ENCODE measurements around the gene NR2C1.

Gene NR2C1

GRCh38 chr12:95072900-95073697 is at the start of gene NR2C1:
TSS of gene NR2C1 (minus strand) at chr12:95073618. CDS start at chr12:95067384, 6,234 bp downstream.
- no peaks in the 10 kb centered on the region for H3K36me3 ChIP-seq (ENCODE audit: control insufficient read depth, insufficient read depth, low read length, severe bottlenecking)

GRCh38 chr12:95118788-95119179 is 45.4 kb upstream of the NR2C1 start:
- H3K9me3 ChIP-seq (ENCODE audit: control insufficient read depth, low read length) = no peaks in the 10 kb centered on the region
- H3K9ac ChIP-seq (ENCODE audit: low read length) = peak overlapping the region; percentile 16
- H3K4me1 ChIP-seq (ENCODE audit: control insufficient read depth, insufficient read depth, low read length) = peaks cover 28% of the 10 kb centered on the region
- no peak overlapping the region for H3K4me3 ChIP-seq (ENCODE audit: low read length)
- peak; percentile 54 for DNase-seq (ENCODE audit: low read depth)
- H3K36me3 ChIP-seq (ENCODE audit: control insufficient read depth, insufficient read depth, low read length, severe bottlenecking) = no peaks in the 10 kb centered on the region
- H3K27me3 ChIP-seq (replicated peaks; ENCODE audit: control insufficient read depth, insufficient read depth, low read length) = no peaks in the 10 kb centered on the region

More at GRCh38 chr12:95072900-95073697, at the start of gene NR2C1:
- DNase-seq (ENCODE audit: low read depth) = peak; percentile 97
- Histone ChIP-seq H3K9me3 (ENCODE audit: control insufficient read depth, low read length) (no peaks in the 10 kb centered on the region), H3K27me3 (replicated peaks; ENCODE audit: control insufficient read depth, insufficient read depth, low read length) (no peaks in the 10 kb centered on the region), H3K4me1 (ENCODE audit: control insufficient read depth, insufficient read depth, low read length) (peaks cover 23% of the 10 kb centered on the region), H3K9ac (ENCODE audit: low read length) (peak within 1 kb of the TSS; percentile 97), H3K4me3 (ENCODE audit: low read length) (peak within 1 kb of the TSS; percentile 98)

- Histone ChIP-seq H3K4me1 (ENCODE audit: control insufficient read depth, insufficient read depth, low read length) (peaks cover 28% of the 10 kb centered on the region), H3K9me3 (ENCODE audit: control insufficient read depth, low read length) (no peaks in the 10 kb centered on the region), H3K9ac (ENCODE audit: low read length) (peak overlapping the region; percentile 34), H3K27me3 (replicated peaks; ENCODE audit: control insufficient read depth, insufficient read depth, low read length) (no peaks in the 10 kb centered on the region), H3K4me3 (ENCODE audit: low read length) (no peak overlapping the region), H3K36me3 (ENCODE audit: control insufficient read depth, insufficient read depth, low read length, severe bottlenecking) (no peaks in the 10 kb centered on the region)
- peak; percentile 75 for DNase-seq (ENCODE audit: low read depth)
Measured at GRCh38 chr12:95118138-95118787, 44.8 kb upstream of the NR2C1 start.

- H3K9ac ChIP-seq (ENCODE audit: low read length) = no peak overlapping the region
- peaks cover 28% of the 10 kb centered on the region for H3K4me1 ChIP-seq (ENCODE audit: control insufficient read depth, insufficient read depth, low read length)
- no peak overlapping the region for H3K4me3 ChIP-seq (ENCODE audit: low read length)
- H3K27me3 ChIP-seq (replicated peaks; ENCODE audit: control insufficient read depth, insufficient read depth, low read length) = no peaks in the 10 kb centered on the region
- peak; percentile 80 for DNase-seq (ENCODE audit: low read depth)
- H3K9me3 ChIP-seq (ENCODE audit: control insufficient read depth, low read length) = no peaks in the 10 kb centered on the region
- H3K36me3 ChIP-seq (ENCODE audit: control insufficient read depth, insufficient read depth, low read length, severe bottlenecking) = peaks cover 4% of the 10 kb centered on the region
Measured at GRCh38 chr12:95117178-95117599, 43.8 kb upstream of the NR2C1 start.

- no peaks in the 10 kb centered on the region for H3K27me3 ChIP-seq (replicated peaks; ENCODE audit: control insufficient read depth, insufficient read depth, low read length)
- H3K4me3 ChIP-seq (ENCODE audit: low read length) = no peak overlapping the region
- H3K9me3 ChIP-seq (ENCODE audit: control insufficient read depth, low read length) = no peaks in the 10 kb centered on the region
- DNase-seq (ENCODE audit: low read depth) = no peak
- peaks cover 28% of the 10 kb centered on the region for H3K4me1 ChIP-seq (ENCODE audit: control insufficient read depth, insufficient read depth, low read length)
- peak overlapping the region; percentile 20 for H3K9ac ChIP-seq (ENCODE audit: low read length)
- H3K36me3 ChIP-seq (ENCODE audit: control insufficient read depth, insufficient read depth, low read length, severe bottlenecking) = peaks cover 4% of the 10 kb centered on the region
Measured at GRCh38 chr12:95116773-95117172, 43.4 kb upstream of the NR2C1 start.

GRCh38 chr12:95116341-95116740 is 42.9 kb upstream of the NR2C1 start:
- DNase-seq (ENCODE audit: low read depth) = no peak
- Histone ChIP-seq H3K9me3 (ENCODE audit: control insufficient read depth, low read length) (no peaks in the 10 kb centered on the region), H3K4me3 (ENCODE audit: low read length) (no peak overlapping the region), H3K27me3 (replicated peaks; ENCODE audit: control insufficient read depth, insufficient read depth, low read length) (no peaks in the 10 kb centered on the region), H3K36me3 (ENCODE audit: control insufficient read depth, insufficient read depth, low read length, severe bottlenecking) (peaks cover 4% of the 10 kb centered on the region), H3K4me1 (ENCODE audit: control insufficient read depth, insufficient read depth, low read length) (peaks cover 28% of the 10 kb centered on the region), H3K9ac (ENCODE audit: low read length) (peak overlapping the region; percentile 20)

GRCh38 chr12:95115641-95116040 is 42.2 kb upstream of the NR2C1 start:
- H3K36me3 ChIP-seq (ENCODE audit: control insufficient read depth, insufficient read depth, low read length, severe bottlenecking) = peaks cover 8% of the 10 kb centered on the region
- peaks cover 28% of the 10 kb centered on the region for H3K4me1 ChIP-seq (ENCODE audit: control insufficient read depth, insufficient read depth, low read length)
- H3K4me3 ChIP-seq (ENCODE audit: low read length) = no peak overlapping the region
- no peak overlapping the region for H3K9ac ChIP-seq (ENCODE audit: low read length)
- H3K9me3 ChIP-seq (ENCODE audit: control insufficient read depth, low read length) = no peaks in the 10 kb centered on the region
- no peaks in the 10 kb centered on the region for H3K27me3 ChIP-seq (replicated peaks; ENCODE audit: control insufficient read depth, insufficient read depth, low read length)
- no peak for DNase-seq (ENCODE audit: low read depth)

GRCh38 chr12:95114766-95115405 is 41.5 kb upstream of the NR2C1 start:
- H3K4me1 ChIP-seq (ENCODE audit: control insufficient read depth, insufficient read depth, low read length) = peaks cover 28% of the 10 kb centered on the region
- no peak for DNase-seq (ENCODE audit: low read depth)
- no peaks in the 10 kb centered on the region for H3K9me3 ChIP-seq (ENCODE audit: control insufficient read depth, low read length)
- H3K27me3 ChIP-seq (replicated peaks; ENCODE audit: control insufficient read depth, insufficient read depth, low read length) = no peaks in the 10 kb centered on the region
- H3K4me3 ChIP-seq (ENCODE audit: low read length) = no peak overlapping the region
- H3K36me3 ChIP-seq (ENCODE audit: control insufficient read depth, insufficient read depth, low read length, severe bottlenecking) = peaks cover 8% of the 10 kb centered on the region
- H3K9ac ChIP-seq (ENCODE audit: low read length) = no peak overlapping the region

- DNase-seq (ENCODE audit: low read depth) = no peak
- Histone ChIP-seq H3K27me3 (replicated peaks; ENCODE audit: control insufficient read depth, insufficient read depth, low read length) (no peaks in the 10 kb centered on the region), H3K36me3 (ENCODE audit: control insufficient read depth, insufficient read depth, low read length, severe bottlenecking) (peaks cover 13% of the 10 kb centered on the region), H3K9me3 (ENCODE audit: control insufficient read depth, low read length) (no peaks in the 10 kb centered on the region), H3K4me1 (ENCODE audit: control insufficient read depth, insufficient read depth, low read length) (peaks cover 11% of the 10 kb centered on the region), H3K4me3 (ENCODE audit: low read length) (no peak overlapping the region), H3K9ac (ENCODE audit: low read length) (no peak overlapping the region)
Measured at GRCh38 chr12:95107362-95107761, 33.9 kb upstream of the NR2C1 start.

- Histone ChIP-seq H3K27me3 (replicated peaks; ENCODE audit: control insufficient read depth, insufficient read depth, low read length) (no peaks in the 10 kb centered on the region), H3K36me3 (ENCODE audit: control insufficient read depth, insufficient read depth, low read length, severe bottlenecking) (peaks cover 10% of the 10 kb centered on the region), H3K4me1 (ENCODE audit: control insufficient read depth, insufficient read depth, low read length) (peaks cover 11% of the 10 kb centered on the region)
Measured at GRCh38 chr12:95105540-95105939, 32.1 kb upstream of the NR2C1 start.

GRCh38 chr12:95104919-95105452 is 31.6 kb upstream of the NR2C1 start:
- H3K36me3 ChIP-seq (ENCODE audit: control insufficient read depth, insufficient read depth, low read length, severe bottlenecking) = peaks cover 10% of the 10 kb centered on the region
- DNase-seq (ENCODE audit: low read depth) = no peak
- H3K27me3 ChIP-seq (replicated peaks; ENCODE audit: control insufficient read depth, insufficient read depth, low read length) = no peaks in the 10 kb centered on the region
- H3K4me3 ChIP-seq (ENCODE audit: low read length) = no peak overlapping the region
- no peak overlapping the region for H3K9ac ChIP-seq (ENCODE audit: low read length)
- peaks cover 11% of the 10 kb centered on the region for H3K4me1 ChIP-seq (ENCODE audit: control insufficient read depth, insufficient read depth, low read length)
- H3K9me3 ChIP-seq (ENCODE audit: control insufficient read depth, low read length) = no peaks in the 10 kb centered on the region

More at GRCh38 chr12:95105540-95105939, 32.1 kb upstream of the NR2C1 start:
- Histone ChIP-seq H3K9ac (ENCODE audit: low read length) (no peak overlapping the region), H3K9me3 (ENCODE audit: control insufficient read depth, low read length) (no peaks in the 10 kb centered on the region), H3K4me3 (ENCODE audit: low read length) (no peak overlapping the region)
- no peak for DNase-seq (ENCODE audit: low read depth)

Data from adipocyte (in vitro differentiated cells).